HG02884 (cell line): ENCODE data around the gene UNC5C.

ENCODE experiments used
- ATAC-seq: cut with Tn5 transposase; IDR thresholded peaks from one replicate; pipeline ENCODE4 v1.9.1; 2021; ENCODE audit warnings: mild to moderate bottlenecking, moderate library complexity; ENCODE audit not compliant: unreplicated experiment

Gene UNC5C

DNA sequence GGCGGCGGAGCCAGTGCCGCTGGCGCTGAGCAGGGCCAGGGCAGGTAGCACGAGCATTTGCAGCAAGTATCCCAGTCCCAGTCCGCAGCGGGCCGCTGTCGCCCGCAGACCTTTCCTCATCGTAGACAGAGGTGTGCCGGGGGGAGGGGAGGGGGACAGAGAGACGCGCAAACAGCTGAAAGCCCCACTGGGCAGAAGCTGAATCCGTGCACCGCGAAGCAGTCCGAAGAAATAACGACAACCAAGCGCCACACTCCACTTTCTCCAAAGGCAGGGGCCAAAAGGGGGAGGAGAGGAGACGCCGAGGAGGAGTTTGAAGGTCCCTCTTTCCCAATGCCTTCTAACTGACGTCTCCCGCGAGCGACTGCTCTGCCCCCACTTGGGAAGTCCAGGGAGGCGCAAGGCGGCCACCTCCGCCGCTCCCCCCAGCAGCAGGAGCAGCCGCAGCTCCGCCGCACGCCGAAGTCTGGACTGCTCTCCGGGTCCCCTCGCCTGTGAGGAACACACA, at the start of gene UNC5C:
TSS of gene UNC5C (minus strand) at position 236 of the 508 bp plus-strand sequence.
- ATAC-seq: no peak

DNA sequence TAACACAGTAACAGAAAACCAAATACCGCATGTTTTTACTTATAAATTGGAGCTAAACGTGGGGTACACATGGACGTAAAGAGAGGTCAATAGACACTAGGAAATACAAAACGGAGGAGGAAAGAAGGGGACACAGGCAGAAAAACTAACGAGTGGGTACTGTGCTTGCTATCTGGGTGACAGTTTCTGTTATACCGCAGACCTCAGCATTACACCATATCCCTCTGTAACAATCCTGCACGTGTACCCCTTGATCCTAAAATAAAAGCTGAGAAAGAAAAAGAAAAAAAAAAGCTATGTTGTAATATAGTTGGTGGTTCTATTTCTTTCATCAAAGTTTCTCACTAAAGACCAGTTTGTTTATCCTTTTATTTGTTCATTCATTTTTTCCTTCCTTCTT, 47.9 kb upstream of the UNC5C start:
- ATAC-seq: no peak

DNA sequence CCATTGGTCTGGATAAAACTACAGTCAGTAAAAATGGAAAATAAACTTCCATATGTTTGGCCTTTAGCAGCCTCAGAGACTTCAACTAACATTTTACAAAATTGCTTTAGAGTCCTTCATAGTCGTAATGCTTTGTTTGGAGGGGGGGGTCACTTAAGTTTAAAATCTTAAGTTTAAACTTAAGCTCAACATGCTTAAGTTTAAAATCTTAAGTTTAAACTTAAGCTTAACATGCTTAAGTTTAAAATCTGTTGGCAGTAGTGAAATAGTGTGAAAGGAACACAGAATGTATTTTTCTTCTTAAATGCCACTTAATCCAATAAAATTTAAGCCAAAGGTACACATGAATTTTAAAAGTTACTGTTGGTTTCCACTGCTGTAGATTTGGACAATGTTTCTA, 45.9 kb upstream of the UNC5C start:
- ATAC-seq: no peak

DNA sequence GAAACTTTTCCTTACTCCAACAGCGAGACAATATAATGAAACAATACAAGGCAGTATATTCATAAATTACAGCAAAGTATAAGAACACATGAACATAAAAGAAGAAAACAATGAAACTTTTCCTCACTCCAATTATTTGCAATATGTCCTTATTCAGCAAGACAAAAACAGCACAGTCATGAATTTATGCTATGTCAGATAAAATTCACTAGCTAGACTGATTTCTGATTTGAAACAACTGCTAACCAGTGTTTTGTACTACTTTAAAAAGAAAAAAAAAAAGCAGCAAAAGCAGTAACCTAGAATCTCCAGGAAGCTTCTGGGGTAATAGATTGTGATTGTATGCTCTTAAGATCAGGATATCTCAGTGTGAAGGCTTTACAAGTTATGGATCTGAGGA, 45.2 kb upstream of the UNC5C start:
- ATAC-seq: no peak

DNA sequence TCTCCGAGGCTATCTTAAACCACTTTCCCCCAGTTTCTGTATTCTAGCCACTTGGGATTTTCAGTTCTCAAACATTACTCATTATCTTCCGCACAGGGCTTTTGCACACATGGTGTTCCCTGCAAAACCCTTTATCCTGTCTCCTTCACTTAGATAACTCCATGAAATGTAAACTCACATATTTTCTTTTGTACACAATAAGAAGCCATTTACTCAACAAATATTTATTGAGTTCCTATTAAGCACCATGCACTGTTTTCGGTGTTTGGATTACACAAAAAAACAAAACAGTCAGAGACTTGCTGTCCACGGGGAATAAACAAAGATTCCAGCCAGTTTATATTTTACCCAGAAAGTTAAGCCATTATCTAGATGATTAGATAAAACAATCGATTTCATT, 42.5 kb upstream of the UNC5C start:
- no peak for ATAC-seq

DNA sequence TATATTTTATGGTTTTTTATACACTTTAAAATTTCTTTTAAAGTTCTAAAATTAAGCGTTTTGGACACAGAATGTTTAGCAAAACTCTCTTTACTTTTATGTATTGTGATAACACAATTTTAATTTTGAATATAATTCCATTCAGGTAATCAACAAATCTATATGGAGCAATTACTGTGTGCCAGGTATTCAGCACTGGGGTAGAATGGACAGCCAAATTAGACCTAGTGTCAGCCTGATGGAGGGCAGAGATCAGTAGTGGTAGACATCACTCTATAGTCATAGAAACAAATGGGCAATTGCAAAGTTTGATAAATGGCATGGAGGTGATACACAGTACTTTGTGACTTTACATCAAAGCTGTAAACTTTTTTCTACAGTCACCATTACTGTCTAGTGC, 41.8 kb upstream of the UNC5C start:
- no peak for ATAC-seq

DNA sequence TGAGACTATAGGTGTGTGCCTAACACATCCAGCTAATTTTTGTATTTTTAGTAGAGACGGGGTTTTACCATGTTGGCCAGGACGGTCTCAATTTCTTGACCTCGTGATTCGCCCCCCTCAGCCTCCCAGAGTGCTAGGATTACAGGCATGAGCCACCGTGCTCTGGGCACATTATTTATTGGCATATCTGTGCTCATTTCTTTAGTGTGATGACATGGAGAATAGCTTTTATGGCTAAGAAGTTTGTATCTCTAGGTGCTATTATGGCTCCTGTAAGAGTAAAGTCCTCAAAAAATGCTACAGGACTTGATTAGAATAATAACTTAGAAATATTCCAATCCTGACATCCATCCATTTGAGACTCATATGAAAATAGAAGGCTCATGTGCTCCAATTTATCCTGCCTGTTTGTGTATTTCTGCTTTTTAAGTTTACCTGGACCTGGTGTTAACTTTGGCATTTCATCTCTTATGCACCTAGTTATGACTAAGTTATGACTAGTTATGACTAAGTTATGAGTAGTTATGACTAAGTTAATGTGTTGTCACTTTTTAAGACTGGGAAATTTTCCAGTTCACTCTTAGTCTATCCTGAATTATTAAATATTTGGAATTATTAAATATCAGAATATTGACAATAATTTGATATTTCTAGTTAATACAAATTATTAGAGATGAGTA, 36.4 kb upstream of the UNC5C start:
- no peak for ATAC-seq

DNA sequence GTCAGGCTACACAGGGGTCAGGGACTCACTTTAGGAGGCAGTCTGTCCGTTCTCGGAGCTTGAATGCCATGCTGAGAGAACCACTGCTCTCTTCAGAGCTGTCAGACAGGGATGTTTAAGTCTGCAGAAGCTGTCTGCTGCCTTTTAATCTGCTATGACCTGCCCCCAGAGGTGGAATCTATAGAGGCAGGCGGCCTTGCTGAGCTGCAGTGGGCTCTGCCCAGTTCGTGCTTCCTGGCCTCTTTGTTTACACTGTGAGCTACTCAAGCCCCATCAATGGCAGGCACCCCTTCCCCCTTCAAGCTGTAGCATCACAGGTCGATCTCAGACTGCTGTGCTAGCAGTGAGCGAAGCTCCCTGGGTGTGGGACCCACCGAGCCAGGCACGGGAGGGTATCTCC, 31.5 kb upstream of the UNC5C start:
- ATAC-seq: no peak

DNA sequence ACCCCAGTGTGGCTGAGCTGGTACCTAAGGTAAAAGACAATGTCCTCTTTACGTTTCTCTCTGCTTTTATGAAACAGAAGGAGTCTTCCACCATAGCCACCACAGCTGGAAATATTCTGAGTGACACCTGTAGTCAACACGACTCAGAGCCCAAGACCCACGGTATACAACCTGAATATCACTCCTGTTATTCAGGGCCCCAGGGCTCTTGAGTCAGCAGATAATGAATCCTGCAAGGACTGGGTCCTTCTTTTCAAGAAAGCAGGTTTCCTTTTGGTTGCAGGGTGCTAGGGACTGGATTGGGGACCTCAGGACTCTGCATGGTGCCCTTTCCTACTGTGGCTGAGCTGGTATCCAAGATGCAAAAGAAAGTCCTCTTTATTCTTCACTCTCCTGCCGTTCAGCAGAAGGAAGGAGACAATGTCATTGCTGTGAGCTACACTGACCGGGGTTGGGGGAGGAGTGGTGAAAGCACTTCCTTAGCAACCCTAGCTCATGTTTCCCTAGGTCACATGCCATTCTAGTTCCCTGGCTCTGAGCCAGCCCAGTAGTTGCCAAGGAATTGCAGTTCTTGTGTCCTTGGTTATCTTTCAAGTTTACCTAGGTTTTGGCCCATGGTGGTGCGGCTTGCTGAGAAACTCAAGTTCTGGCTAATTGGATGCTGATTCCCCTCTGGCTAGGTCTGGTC, 23.7 kb upstream of the UNC5C start:
- ATAC-seq: no peak

DNA sequence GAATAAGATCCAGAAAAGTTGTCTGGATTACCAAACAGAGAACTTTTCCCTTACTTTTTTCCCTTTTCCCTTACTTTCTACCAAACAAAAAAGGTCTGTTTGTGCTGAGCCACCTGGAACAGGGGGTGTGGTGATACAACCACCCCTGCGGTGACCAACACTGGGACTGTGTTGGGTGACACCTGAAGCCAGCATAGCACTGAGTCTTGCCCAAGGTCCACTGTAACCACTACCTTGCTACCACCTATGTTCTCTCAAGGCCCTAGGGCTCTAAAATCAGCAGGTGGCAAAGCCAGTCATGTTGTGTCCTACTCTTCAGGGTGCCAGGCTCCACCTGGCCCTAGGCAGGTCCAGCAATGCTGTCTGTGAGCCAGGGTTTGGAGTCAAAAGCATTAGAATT, 22.8 kb upstream of the UNC5C start:
- no peak for ATAC-seq

DNA sequence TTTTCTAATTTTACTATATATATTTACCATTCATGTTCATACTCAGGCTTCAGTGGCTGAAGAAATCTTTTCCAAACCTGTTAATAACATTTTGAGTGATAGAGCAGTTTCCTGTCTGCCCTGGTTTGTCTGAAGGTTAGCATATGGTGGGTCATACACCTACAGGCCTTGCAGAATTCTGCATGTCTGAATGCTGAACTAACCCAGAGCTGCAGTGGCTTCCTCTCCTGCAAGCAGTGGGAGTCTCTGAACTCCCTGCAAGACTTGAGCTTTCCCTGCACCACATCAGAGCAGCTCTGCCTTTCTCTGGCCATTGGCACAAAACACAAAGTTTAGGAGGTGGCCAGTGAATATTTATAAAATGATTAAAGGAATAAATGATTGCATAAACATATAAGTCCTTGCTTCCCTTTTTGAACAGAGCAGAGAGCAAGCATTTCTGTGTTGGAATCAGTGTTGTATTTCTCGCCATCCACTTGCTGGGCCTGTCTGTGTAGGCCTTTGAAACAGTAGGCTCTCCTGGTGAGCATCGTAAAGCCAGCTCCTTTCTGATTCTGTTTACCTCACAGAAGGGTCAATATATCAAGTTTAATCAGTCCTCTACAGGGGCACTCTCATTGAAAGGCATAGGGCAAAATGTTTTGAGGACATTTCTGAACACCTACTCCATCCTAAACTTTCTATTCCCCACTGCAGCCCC, 15.0 kb upstream of the UNC5C start:
- no peak for ATAC-seq

DNA sequence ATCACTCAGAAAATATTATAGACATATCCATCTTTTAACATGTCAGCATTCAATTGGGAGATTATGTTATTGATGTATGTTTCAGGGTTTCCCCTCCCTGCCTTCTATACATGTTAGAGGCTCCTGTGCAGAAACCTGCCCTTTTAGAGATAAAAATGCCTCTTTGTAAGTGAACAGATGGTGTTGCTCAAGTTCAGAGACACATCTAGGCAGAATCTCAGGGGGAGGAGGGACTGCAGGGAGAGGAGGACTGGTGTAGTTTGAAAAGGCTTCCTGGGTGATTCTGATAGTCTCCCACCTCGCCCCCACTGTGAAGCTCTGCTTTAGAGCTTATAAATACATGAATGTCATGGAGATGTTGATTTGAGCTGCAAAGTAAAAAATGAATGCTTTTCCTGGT, 12.0 kb upstream of the UNC5C start:
- ATAC-seq: no peak

DNA sequence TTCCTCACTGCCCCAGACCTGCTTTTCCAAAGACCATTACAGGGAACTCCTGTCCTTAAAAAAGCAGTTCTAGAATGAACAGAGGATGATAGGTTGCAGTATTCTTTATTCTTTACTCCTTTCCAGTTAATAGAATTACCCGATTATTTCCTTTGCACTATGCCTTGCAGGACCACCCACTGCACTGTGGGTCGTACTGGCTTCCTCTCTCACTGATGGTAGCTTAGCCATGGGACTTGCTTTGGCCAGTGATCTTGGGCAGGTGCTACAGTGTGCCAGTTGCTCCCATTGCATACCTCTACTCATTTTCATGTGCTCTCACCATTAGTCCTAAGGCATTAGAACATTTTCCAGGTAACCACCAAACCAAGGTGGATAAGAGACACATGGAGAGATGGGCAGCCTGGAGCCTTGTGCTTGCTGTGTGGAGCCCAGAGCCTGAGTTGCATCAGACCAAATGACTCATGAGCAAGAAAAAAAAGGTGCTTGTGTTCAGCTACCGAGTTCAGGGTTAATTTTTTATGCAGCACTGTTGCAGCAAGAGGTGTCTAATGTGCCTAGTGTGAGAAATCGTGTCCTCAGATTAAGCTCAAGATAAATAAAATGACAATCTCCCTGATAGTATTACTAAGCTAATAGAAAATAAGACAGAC, 7.6 kb upstream of the UNC5C start:
- no peak for ATAC-seq

DNA sequence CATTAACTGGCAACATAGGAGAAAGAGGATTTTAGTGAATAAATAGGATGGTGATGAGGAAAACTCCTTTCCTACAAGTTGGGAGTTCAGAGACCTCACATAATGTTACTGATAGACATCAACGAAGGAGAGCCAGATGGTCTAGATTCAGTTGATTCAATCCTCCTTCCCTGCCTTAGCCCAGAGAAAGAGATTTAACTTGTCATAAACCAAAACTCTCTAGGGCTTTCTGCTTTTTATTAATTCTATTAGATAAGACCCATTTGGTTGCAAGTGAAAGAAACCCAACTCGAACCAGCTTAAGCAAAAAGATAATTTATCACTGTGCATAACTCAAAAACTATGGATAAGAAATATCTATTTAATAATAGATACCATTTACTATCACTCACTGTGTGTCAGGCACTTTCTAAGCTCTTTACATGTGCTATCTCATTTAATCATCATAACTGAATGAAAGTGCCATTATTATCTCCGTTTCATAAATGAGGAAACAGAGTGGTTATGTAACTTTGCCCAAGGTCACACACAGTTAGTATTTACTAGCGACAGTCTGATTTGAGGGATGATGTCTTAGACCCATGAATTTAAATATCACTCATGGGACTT, 4.3 kb upstream of the UNC5C start:
- no peak for ATAC-seq

DNA sequence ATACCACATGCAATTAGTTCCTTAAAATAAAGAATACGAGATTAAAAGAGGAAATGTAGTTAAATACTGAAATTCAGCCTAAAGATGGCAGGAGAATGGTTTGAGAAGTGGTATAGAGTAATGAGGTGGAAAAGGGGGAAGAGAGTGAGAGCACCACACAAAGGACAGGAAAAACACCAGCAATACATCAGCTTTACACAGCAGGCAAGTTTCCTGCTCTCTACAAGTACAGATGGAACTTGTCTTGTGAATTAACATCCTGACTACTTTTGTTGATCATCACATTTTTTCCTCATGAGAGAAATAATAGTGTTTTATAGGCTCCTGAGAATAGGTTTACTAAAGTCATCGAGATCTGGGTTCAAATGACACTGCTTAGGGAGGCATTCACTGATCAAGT, 2.9 kb upstream of the UNC5C start:
- no peak for ATAC-seq

DNA sequence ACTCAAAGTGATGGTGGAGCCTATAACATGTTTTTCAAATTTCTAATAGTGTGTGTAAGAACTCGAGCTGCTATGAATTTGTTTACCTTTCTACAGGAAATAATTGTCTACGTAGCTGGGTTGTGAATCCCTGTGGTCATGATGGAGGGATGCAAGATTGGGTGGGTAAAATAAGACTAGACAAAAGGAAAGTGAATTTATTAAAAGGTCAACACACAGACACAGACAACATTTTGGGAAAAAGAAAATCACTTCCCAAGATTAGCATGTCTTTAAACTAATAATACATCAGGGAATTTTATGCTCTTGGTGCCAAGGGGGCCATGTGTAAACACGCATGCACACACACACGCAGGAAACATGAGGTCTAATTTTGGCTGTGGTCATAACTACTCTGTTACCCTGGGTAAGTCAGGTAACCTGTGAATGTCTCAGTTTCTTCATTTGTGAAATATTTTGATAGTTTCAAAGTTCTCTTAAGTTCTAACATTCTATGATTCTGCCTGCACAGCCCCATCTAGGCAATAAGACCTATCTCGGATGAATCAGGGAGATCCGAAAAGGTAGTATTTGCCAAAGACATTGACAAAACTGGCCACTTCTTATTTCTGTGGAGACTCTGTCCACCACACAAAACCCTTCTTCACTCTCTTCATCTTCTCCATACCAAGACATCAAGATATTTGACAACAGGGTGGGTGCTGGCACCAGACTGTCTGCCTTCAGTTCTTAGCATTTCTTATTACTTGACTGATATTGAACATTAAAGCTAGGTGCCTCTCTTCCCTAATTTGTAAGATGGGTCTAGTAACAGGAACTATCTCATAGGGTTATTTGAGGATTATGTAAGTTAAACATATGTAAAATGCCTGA, 1.6 kb upstream of the UNC5C start:
- no peak for ATAC-seq

DNA sequence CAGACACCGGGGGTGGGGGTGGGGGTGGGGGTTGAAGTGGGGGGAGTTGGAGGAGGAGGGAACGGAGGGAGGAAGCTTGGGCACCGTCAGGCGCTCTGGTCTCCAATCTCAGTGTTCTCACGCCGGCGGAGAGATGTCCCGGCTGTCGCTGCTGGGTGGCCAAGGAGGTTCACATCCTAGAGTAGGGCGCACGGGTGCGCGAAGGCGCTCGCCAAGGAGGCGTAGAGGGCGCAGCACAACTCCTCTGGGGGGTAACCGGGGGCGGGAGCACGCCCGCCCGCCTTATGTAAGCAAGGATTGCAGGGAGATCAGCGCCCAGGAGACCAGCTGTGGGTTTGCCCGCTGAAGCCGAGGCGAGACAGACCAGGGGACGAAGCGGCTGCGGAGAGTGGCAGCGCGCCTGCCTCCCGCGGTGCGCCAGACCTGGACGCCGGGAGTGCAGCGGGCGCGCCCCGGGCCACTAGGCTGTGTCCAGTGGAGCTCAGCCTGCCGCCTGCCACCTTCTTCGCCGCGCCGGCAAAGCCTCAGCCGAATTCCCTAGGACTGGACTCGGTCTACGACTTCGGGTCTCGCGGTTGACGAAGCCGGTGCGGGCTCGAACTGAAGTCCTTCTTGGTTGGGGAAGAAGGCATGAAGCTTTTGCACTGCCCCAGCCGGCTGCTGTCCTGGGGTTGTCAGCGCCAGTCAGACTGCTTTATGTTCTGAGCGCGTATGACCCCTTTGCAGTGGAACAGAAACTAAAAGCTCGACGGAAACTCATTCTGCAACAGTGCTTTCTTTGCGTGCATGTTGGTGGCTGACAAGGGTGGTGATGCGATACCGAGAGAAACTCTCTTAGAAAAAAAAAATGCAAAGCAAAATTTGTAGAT, 707 bp upstream of the UNC5C start:
- peak; percentile 95 for ATAC-seq

DNA sequence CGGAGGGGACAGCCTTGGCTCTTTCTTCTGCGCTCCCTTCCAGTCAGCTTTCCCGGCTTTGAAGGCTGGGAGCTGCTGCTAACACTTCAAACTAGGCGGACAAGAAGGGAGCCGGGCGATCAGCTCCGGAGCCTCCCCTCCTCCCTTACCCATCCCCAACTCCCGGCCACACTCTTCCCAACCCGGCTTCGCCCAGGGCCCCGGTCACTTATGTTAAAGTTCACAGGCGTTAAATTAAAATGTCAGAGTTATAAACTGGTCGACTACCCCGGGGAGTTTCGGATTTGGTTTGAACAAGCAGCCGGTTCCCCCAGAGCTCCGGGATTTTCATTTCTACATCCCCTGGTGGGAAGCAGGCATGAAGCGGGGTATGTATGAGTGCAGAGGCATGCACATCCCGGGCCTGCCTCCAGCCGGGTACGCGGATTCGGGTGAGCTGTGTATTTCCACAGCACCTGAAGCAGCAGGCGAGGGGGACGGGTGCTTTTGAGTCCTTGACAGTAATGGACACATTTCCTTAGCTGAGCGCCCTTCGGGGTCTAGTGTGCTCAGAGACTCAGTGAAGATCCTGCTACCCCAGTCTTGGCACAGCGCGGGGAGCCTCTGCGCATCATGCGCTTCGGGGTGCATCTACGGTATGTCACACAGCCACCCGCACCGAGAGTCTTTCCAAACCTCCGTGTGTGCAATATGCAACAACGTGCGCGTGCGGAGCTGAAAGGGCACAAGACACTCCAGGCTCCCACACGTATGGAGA, 880 bp downstream of the UNC5C start:
- ATAC-seq: no peak
